Stimulated activated CD8-positive, alpha-beta memory T cell treated with anti-CD3 and anti-CD28 coated beads, Interleukin-15, amount 100 ng/mL, for 24 hours (primary cell): ENCODE measurements around the gene LANCL1.
"Not testable (repeated sequence)": the region's sequence is repeated elsewhere in the genome, so short reads cannot be mapped to it uniquely, and the experiment has no call there.

Experiments
- DNase-seq: peaks from one replicate; pipeline ENCODE4 v3.0.0-alpha.2; 2020; ENCODE audit warnings: low read depth

LANCL1 gene

DNA sequence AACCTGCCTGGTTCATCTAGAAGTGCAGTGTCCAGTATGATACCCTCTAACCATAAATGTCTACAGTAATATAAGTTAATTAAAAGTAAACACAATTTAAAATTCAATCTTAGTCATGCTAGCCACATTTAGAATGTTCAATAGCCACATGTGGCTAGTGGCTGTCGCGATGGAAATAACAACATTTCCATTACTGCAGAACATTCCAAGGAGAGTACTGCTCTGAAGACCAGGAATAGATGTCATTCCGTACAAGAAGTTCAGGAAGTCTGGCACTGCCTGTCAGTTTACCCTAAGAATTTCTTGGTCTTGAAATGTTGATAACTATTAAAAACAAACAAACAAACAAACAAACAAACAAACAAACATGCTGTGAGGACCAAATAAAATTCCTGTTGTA is 17.2 kb downstream of the LANCL1 start:
- no peak for DNase-seq

DNA sequence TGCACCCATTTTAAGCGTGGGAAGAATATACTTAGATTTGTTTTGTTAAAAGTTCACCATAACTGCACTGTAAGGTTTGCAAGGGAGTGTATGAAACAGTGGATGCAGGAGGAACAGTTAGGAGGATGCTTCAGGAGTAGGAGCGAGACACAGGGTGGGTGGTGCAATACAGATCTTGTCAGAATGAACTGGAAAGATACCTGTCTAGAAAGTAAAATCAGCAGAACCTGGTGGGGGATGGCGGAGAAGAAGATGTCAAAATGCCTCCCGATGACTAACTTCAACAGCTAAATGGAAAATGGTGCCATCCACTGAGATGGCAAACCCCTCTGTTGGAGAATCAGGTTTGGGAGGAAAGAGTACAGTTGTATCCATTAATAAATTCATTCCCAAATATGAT is 18.2 kb downstream of the LANCL1 start:
- DNase-seq, result no peak

DNA sequence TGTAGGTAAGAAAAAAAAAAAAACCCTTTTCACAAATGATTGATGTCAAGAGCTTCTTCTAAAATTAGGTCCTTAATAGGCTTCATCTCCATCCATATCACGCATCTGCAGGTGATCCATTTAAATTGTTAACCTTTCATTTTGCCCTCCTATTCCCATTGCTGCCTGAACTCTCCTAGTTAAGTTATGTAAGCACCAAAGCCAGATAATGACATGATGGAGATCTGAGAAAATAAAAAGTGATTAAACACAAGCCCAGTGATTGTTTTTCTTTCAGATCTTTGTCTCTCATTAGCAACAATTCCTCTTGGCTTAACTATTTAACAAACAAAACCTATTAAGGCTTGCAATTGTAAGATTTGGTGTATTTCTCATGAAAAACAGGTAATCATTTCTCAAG is 20.0 kb downstream of the LANCL1 start:
- no peak for DNase-seq

- DNase-seq, result no peak
Measured at GRCh38 chr2:210454336-210454735, 22.2 kb downstream of the LANCL1 start.

DNA sequence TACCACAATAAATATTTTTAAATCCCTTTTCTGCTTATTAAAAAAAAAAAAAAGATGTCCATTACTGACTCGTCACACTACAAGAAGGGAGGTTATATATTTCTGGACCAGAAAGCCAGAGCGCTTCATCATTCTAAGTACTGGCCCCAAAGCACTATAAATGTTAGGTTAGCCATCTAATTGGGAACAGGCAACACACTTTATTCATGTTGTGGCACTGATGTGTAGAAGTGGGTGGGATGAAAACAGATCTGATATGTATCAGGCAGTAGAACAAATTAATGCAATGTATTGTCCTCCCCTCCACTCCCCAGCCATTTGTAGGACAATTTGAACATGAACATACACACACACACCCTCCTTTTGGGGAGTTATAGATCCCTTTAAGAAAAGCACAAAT is 24.4 kb downstream of the LANCL1 start:
- no peak for DNase-seq

GRCh38 chr2:210450942-210451341 is 25.6 kb downstream of the LANCL1 start:
- DNase-seq, result not testable (repeated sequence)

GRCh38 chr2:210445732-210446131 is 30.8 kb downstream of the LANCL1 start:
- DNase-seq, result no peak

DNA sequence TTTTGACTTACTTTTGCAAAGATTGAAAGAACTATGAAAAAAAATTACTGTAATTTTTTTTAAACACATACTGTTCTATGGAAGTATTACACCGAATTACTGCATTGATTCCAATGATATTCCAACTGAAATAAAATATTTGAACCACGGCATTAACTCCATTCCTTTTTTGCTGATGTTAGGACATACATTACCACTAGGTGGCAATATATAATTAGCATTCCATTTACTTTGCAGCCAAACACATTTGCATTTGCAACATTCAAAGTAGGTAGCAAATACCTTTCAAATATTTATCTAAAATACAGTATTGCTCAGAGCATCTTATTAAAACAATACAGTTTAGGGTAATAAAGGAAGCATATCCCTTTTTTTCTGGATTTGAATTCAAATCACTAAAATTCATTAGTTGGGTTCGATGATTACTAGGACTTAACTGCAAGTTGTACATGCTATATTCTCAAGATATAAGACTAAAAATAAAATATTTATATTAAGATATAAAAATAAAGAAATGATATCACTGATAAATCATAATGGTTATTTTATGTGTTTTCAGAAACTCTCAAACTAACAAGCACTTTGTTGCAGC is 31.3 kb downstream of the LANCL1 start:
- no peak for DNase-seq

DNA sequence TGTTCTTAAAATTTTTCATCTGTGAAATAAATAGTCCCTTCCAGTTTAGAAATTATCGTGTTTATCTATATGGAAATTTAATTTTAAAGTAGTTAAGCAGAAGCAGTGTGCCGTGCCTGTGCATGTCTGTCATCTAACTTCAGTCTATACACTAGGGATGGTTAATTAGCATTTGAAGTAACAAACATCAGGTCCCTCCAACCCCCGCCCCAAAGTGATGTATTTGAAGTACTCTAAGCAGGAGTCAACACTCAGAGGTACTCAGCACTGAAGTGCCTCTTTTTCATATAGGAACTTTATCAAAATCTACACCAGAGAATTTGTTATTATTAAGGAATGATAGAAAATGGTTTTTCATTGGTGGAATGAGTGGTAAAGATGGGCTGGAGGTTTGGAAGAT is 33.0 kb downstream of the LANCL1 start:
- no peak for DNase-seq

GRCh38 chr2:210442878-210443277 is 33.7 kb downstream of the LANCL1 start:
- no peak for DNase-seq

- no peak for DNase-seq
Measured at GRCh38 chr2:210442457-210442856, 34.1 kb downstream of the LANCL1 start.

DNA sequence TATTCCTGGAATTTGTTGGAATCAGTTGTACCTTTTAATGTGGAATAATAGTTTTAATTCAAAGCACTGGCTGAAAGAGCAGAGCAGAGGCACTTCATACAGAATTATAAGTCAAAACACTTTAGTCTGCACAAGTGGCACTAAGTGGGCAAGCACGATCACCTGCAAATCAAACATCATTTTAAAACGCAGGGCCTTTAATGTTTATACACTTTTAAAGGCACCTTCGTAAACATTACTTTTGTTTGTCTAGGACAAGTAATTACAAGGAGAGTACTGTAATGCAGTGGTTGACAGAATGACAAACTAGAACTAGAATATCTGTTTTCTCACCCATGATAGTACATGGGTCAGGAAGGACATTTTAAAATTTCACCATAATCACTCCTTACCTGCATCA is 36.4 kb downstream of the LANCL1 start:
- no peak for DNase-seq

DNA sequence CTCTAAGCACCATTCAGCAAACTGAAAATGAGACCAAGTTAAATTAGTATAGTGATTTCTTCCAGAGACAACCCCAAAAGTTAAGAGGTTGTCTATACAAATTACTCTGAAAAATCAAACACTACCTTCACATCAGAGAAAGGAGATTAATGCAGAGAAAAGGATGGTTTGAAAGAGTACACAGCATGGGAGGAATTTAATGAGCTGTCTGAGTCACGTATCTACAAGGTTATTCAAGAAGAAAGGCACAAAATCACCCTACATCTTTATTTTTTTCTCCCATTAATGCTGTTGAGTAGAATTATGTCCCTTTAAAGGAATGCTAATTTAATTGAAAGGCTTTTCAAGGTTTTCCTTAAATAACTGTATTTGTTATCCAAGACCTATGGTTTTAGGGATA is 41.1 kb downstream of the LANCL1 start:
- DNase-seq, result no peak

DNA sequence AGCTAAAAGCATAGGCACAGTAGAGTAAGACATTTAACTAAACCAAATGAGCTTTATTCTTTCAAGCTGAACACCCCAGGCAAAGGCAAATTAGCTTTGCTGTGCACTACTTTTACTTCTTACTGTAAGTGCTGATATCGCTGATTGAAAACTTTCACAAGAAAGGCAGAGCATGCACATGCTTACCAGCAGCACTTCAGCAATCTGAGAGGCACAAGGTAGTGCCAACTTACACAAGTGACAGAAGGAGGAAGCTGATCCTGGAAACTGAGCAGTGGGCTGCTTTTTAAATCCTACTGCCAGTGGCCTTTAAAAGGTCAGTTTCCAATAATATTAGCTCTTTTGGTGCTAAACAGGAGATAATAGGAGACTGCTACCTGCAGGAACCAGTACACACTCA is 43.9 kb downstream of the LANCL1 start:
- no peak for DNase-seq

DNA sequence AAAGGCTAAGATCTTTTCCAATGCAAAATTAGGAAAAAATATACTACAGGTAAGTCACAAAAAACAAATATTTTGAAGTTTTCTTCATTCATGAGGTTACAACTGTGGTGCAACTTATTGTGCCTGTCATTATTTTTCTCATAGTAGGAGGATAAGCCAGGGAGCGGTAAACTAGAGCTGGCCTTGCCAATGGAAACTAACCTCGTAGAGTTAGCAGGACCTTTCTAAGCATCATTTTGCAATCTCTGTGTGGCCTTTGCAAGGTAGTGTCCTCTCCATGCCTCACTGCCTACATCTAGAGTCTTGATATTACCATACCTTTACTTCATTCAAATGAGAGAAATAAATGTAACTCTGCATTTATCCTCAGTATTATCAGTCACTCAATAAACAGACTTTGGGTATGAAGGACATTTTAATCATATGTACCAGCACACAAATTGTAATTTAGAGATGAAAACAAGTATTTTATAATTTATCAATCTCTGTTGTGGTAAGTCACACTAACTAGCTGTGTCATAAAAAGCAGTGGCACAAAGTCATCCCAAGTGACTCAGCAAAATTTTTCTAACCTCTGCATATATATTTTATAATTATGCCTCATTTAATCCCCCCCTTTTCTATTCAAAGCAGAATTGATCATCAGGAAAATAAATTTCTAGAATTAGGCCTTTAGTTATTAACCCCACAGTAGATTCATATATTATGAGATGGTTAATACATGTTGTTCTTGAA is 47.0 kb downstream of the LANCL1 start:
- DNase-seq, result no peak

GRCh38 chr2:210428393-210429179 is 48.0 kb downstream of the LANCL1 start:
- DNase-seq, result no peak

- not testable (repeated sequence) for DNase-seq
Measured at GRCh38 chr2:210427309-210427708, 49.2 kb downstream of the LANCL1 start.

DNA sequence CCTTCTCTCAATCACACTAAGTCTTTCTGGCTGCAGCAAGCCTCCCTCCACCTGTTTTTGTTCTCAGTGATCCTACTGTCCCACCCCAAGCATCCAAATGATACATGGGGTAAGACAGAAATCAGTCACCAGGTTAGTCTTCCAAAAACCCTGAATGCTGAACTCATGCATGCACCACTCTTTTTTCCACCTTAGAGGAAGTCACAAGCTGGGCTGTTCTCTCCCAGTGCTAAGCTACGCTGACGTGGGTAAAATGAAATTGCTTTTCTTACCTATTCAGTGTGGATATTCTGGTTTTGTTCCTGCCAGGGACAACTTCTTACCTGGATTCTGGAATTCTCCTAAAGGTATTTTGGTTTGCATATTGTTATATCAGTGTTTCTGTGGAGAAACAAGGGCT is 54.2 kb downstream of the LANCL1 start:
- DNase-seq, result no peak

GRCh38 chr2:210421916-210422315 is 54.6 kb downstream of the LANCL1 start:
- DNase-seq, result no peak

GRCh38 chr2:210412660-210413059 is 63.9 kb downstream of the LANCL1 start:
- no peak for DNase-seq

DNA sequence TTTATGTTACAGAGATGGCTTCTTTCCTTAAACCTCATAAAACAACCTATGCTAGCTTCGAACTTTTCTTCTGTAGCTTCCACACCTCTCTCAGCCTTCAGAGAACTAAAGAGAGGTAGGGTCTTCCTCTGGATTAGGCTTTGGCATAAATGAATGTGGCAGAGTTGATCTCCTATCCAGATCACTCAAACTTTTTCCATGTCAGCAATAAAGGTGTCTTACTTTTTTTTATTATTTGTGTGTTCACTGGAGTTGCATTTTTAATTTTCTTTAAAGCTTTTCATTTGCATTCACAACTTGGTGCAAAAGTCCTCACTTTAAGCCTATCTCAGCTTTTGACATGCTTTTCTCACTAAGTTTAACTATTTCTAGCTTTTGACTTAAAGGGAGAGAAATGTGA is 66.0 kb downstream of the LANCL1 start:
- no peak for DNase-seq

DNA sequence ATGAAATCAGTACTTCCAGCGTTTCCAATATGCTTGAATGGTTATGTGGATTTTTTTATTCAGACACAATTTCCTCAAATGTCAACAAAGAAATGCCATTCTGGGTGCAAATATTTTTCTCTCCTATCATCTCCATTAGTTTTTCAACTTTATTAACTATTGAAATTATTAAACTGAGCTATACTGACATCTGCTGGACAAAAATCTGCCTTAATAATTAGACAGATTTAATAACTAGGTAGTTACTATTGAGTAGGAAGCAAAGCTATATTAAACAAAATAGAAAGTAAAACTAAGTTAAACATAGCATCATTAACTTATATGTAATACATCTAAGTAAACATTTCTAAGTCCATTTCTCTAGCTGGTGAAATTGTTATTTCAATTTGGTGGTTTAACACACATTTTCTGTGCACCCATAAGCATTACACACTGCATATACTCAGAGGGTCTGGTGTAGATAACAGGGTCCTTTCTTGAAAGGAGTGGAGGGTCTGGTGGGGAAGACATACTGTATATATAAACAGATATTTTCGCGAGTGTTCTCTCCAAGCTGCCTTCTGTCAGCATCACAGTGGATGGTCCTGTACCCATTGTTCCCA is 77.0 kb downstream of the LANCL1 start:
- DNase-seq, result no peak

- DNase-seq, result no peak
Measured at GRCh38 chr2:210392469-210392881, 84.1 kb downstream of the LANCL1 start.
